T-helper 2 cell treated with Interferon-gamma antibody and Interleukin-4, amounts not matched to agents 100 ng/mL and 5 ng/mL, for 36 hours (primary cell): Measurements from ENCODE around the gene TWIST2. TPM values are rescaled to one million over a fixed set of nuclear protein-coding genes. Genes with fewer than 3 reads are reported as not detected.

Experiments used
- intact Hi-C: fragments of 100-400 bp; cut with micrococcal nuclease; formaldehyde crosslinking; loops from one replicate; pipeline ENCODE4 v1.15.1; 2023
- total RNA-seq: library from RNA; stranded (reverse); gene quantifications from 2 replicates; pipeline ENCODE4 v1.2.3, GENCODE V29; 2022

The TWIST2 gene
- total RNA-seq, 1 donor from 2014 or later = not detected

GRCh38 chr2:238952261-238952919, 104.5 kb downstream of the TWIST2 start:
- intact Hi-C loops = no loop called here

- intact Hi-C loops = no loop called here
Measured at GRCh38 chr2:238954841-238955591, 107.1 kb downstream of the TWIST2 start.

GRCh38 chr2:238955648-238956531, 108.0 kb downstream of the TWIST2 start:
- intact Hi-C loops = no loop called here

- intact Hi-C loops = no loop called here
Measured at GRCh38 chr2:238956676-238957075, 108.8 kb downstream of the TWIST2 start.
